DND-41 (cell line): ENCODE data around the gene NMRAL1.

Experiments used
- ATAC-seq: fragments of 200-7000 bp; cut with Tn5 transposase; 3 replicates; pipeline ENCODE4 v1.9.1; 2021; ENCODE audit warnings: low read depth; ENCODE audit not compliant: insufficient read depth
- DNase-seq: peaks from one replicate; pipeline ENCODE4 v3.0.0-alpha.2; 2020
- H2AFZ ChIP-seq: 2 replicates; pipeline ENCODE4 v1.6.0; 2012; ENCODE audit warnings: low read depth, low read length
- H3K27ac ChIP-seq: 2 replicates; pipeline ENCODE4 v1.5.1; 2012; ENCODE audit warnings: low read length, inconsistent platforms
- H3K27me3 ChIP-seq: fragments of 200-600 bp; sonication (generic); 2 replicates; pipeline ENCODE4 v1.6.0; 2012; ENCODE audit warnings: low read length, mild to moderate bottlenecking, inconsistent platforms; ENCODE audit not compliant: insufficient read depth, poor library complexity
- H3K36me3 ChIP-seq: 2 replicates; pipeline ENCODE4 v1.5.1; 2012; ENCODE audit warnings: low read length, inconsistent platforms; ENCODE audit not compliant: insufficient read depth
- H3K4me1 ChIP-seq: 2 replicates; pipeline ENCODE4 v1.5.1; 2012; ENCODE audit warnings: mild to moderate bottlenecking, low read length; ENCODE audit not compliant: insufficient read depth
- H3K4me2 ChIP-seq: 2 replicates; pipeline ENCODE4 v1.6.0; 2012; ENCODE audit warnings: mild to moderate bottlenecking, moderate library complexity, low read length, inconsistent platforms; ENCODE audit not compliant: insufficient read depth
- H3K4me3 ChIP-seq, 2 experiments: fragments of 200-600 bp in 1 of 2; shearing (Covaris generic) in 1 of 2; 2 replicates each; pipeline ENCODE4 v1.5.1; 2012 to 2016; ENCODE audit warnings: inconsistent platforms in 2 of 2, low read length in 2 of 2, mild to moderate bottlenecking in 2 of 2, low read depth in 1 of 2, moderate library complexity in 1 of 2
- H3K79me2 ChIP-seq: 2 replicates; pipeline ENCODE4 v1.6.0; 2012; ENCODE audit warnings: low read length, inconsistent platforms; ENCODE audit not compliant: insufficient read depth
- H3K9ac ChIP-seq: 2 replicates; pipeline ENCODE4 v1.6.0; 2012; ENCODE audit warnings: low read depth, mild to moderate bottlenecking, inconsistent platforms, low read length, moderate library complexity
- H3K9me3 ChIP-seq: 2 replicates; pipeline ENCODE4 v1.5.1; 2012; ENCODE audit warnings: low read length, moderate library complexity, mild to moderate bottlenecking, inconsistent platforms; ENCODE audit not compliant: insufficient read depth, severe bottlenecking
- H4K20me1 ChIP-seq: 2 replicates; pipeline ENCODE4 v1.6.0; 2012; ENCODE audit warnings: low read length; ENCODE audit not compliant: insufficient read depth
- CTCF ChIP-seq: IDR thresholded peaks from 2 replicates; pipeline ENCODE4 v1.5.1; 2012; ENCODE audit warnings: borderline replicate concordance, low read length, moderate library complexity, mild to moderate bottlenecking; ENCODE audit not compliant: poor library complexity, severe bottlenecking; ENCODE audit errors: extremely low read depth
- EZH2 ChIP-seq: IDR thresholded peaks from 3 replicates; pipeline ENCODE4 v1.6.1; 2012; ENCODE audit warnings: borderline replicate concordance, low read depth, mild to moderate bottlenecking, moderate library complexity, low read length, inconsistent platforms; ENCODE audit not compliant: severe bottlenecking

The NMRAL1 gene

GRCh38 chr16:4460936-4461249, 13.5 kb downstream of the NMRAL1 start:
- Histone ChIP-seq H3K9me3 (no peaks in the 10 kb centered on the region), H3K79me2 (no peaks in the 10 kb centered on the region), H4K20me1 (peaks cover 10% of the 10 kb centered on the region), H3K36me3 (peaks cover 68% of the 10 kb centered on the region), H3K9ac (no peak overlapping the region), H3K27me3 (no peaks in the 10 kb centered on the region), H3K4me3 (no peak overlapping the region), H3K4me1 (no peaks in the 10 kb centered on the region), H3K4me2 (no peak overlapping the region), H3K27ac (no peak overlapping the region), H2AFZ (no peak overlapping the region)
- DNase-seq: no peak
- ATAC-seq: 0 out of 3 replicates have a peak, but pooled peaks have one; percentile 16
- TF ChIP-seq CTCF (no peak), EZH2 (no peak)

- TF ChIP-seq CTCF: no peak
- no peak for TF ChIP-seq EZH2
These were observed 18.5 kb downstream of the NMRAL1 start for GRCh38 chr16:4455951-4456350.

GRCh38 chr16:4455081-4455480, 19.3 kb downstream of the NMRAL1 start:
- H3K36me3 ChIP-seq: peaks cover 83% of the 10 kb centered on the region
- H3K27me3 ChIP-seq: no peaks in the 10 kb centered on the region
- H3K79me2 ChIP-seq: no peaks in the 10 kb centered on the region
- H3K9ac ChIP-seq: no peak overlapping the region
- H3K4me2 ChIP-seq: no peak overlapping the region
- no peaks in the 10 kb centered on the region for H3K4me1 ChIP-seq
- no peak overlapping the region for H3K4me3 ChIP-seq
- no peak overlapping the region for H3K27ac ChIP-seq
- TF ChIP-seq EZH2 (no peak), CTCF (no peak)
- ATAC-seq: no peak
- no peak overlapping the region for H2AFZ ChIP-seq
- DNase-seq: no peak
- H3K9me3 ChIP-seq: no peaks in the 10 kb centered on the region
- H4K20me1 ChIP-seq: peaks cover 23% of the 10 kb centered on the region

More at GRCh38 chr16:4455951-4456350, 18.5 kb downstream of the NMRAL1 start:
- peaks cover 23% of the 10 kb centered on the region for H4K20me1 ChIP-seq
- H3K4me3 ChIP-seq: no peak overlapping the region
- H3K27ac ChIP-seq: no peak overlapping the region
- no peaks in the 10 kb centered on the region for H3K4me1 ChIP-seq
- H3K9me3 ChIP-seq: no peaks in the 10 kb centered on the region
- no peak overlapping the region for H3K9ac ChIP-seq
- H3K36me3 ChIP-seq: peaks cover 77% of the 10 kb centered on the region
- ATAC-seq: no peak
- no peak overlapping the region for H3K4me2 ChIP-seq
- H3K27me3 ChIP-seq: no peaks in the 10 kb centered on the region
- H3K79me2 ChIP-seq: no peaks in the 10 kb centered on the region
- no peak for DNase-seq
- no peak overlapping the region for H2AFZ ChIP-seq

- no peak overlapping the region for H3K9ac ChIP-seq
These were observed 19.8 kb downstream of the NMRAL1 start for GRCh38 chr16:4454623-4455022.

More at GRCh38 chr16:4454623-4455022, 19.8 kb downstream of the NMRAL1 start:
- Histone ChIP-seq H3K27me3 (no peaks in the 10 kb centered on the region), H3K9me3 (no peaks in the 10 kb centered on the region), H3K27ac (no peak overlapping the region), H3K79me2 (no peaks in the 10 kb centered on the region), H2AFZ (no peak overlapping the region), H3K4me2 (no peak overlapping the region), H3K4me3 (no peak overlapping the region), H3K4me1 (no peaks in the 10 kb centered on the region), H4K20me1 (peaks cover 23% of the 10 kb centered on the region), H3K36me3 (peaks cover 87% of the 10 kb centered on the region)
- TF ChIP-seq EZH2: no peak
- no peak for TF ChIP-seq CTCF
- ATAC-seq (peak; percentile 59), DNase-seq (peak; percentile 47)
